ENCODE data around the gene LGR6. TPM values are rescaled to one million over a fixed set of nuclear protein-coding genes. Genes with fewer than 3 reads are reported as not detected.

The LGR6 gene
- total RNA-seq, 2 donors from 2014 or later = 0.21 TPM; not detected in 1

GRCh38 chr1:202311875-202312635 is 118.5 kb downstream of the LGR6 start:
- H3K4me3 Mint-ChIP-seq = no peak overlapping the region
- H3K27ac Mint-ChIP-seq = peak overlapping the region; percentile 61
- no peak for ATAC-seq (replicated peaks)
- H3K36me3 Mint-ChIP-seq (ENCODE audit: low read depth) = no peaks in the 10 kb centered on the region
- peaks cover 3% of the 10 kb centered on the region for H3K27me3 Mint-ChIP-seq
- H3K9me3 Mint-ChIP-seq = no peaks in the 10 kb centered on the region
- no peaks in the 10 kb centered on the region for H3K4me1 Mint-ChIP-seq

- no peaks in the 10 kb centered on the region for H3K36me3 Mint-ChIP-seq (ENCODE audit: low read depth)
- no peak overlapping the region for H3K4me3 Mint-ChIP-seq
- peak; percentile 85 for ATAC-seq (replicated peaks)
- no peaks in the 10 kb centered on the region for H3K9me3 Mint-ChIP-seq
- H3K27ac Mint-ChIP-seq = no peak overlapping the region
- no peaks in the 10 kb centered on the region for H3K4me1 Mint-ChIP-seq
- peaks cover 3% of the 10 kb centered on the region for H3K27me3 Mint-ChIP-seq
Observed at GRCh38 chr1:202315576-202316168, 122.1 kb downstream of the LGR6 start.

- H3K27ac Mint-ChIP-seq = no peak overlapping the region
- peaks cover 3% of the 10 kb centered on the region for H3K27me3 Mint-ChIP-seq
- ATAC-seq (replicated peaks) = no peak
- no peak overlapping the region for H3K4me3 Mint-ChIP-seq
- no peaks in the 10 kb centered on the region for H3K4me1 Mint-ChIP-seq
- H3K36me3 Mint-ChIP-seq (ENCODE audit: low read depth) = no peaks in the 10 kb centered on the region
- no peaks in the 10 kb centered on the region for H3K9me3 Mint-ChIP-seq
Observed at GRCh38 chr1:202316186-202316585, 122.6 kb downstream of the LGR6 start.

- ATAC-seq (replicated peaks) = no peak
- Mint-ChIP-seq H3K4me1 (no peaks in the 10 kb centered on the region), H3K27ac (no peak overlapping the region), H3K27me3 (peaks cover 3% of the 10 kb centered on the region), H3K9me3 (no peaks in the 10 kb centered on the region), H3K4me3 (no peak overlapping the region), H3K36me3 (ENCODE audit: low read depth) (no peaks in the 10 kb centered on the region)
Observed at GRCh38 chr1:202317941-202318925, 124.6 kb downstream of the LGR6 start.

- Mint-ChIP-seq H3K36me3 (ENCODE audit: low read depth) (no peaks in the 10 kb centered on the region), H3K27ac (peak overlapping the region; percentile 18), H3K9me3 (no peaks in the 10 kb centered on the region), H3K4me1 (no peaks in the 10 kb centered on the region), H3K4me3 (no peak overlapping the region), H3K27me3 (no peaks in the 10 kb centered on the region)
- peak; percentile 23 for ATAC-seq (replicated peaks)
Observed at GRCh38 chr1:202319381-202320080, 125.9 kb downstream of the LGR6 start.

- no peak for ATAC-seq (replicated peaks)
Observed at GRCh38 chr1:202320081-202320405, 126.4 kb downstream of the LGR6 start.

GRCh38 chr1:202323731-202324130 is 130.1 kb downstream of the LGR6 start:
- Mint-ChIP-seq H3K9me3 (no peaks in the 10 kb centered on the region), H3K4me1 (no peaks in the 10 kb centered on the region), H3K27me3 (no peaks in the 10 kb centered on the region), H3K4me3 (no peak overlapping the region), H3K27ac (no peak overlapping the region), H3K36me3 (ENCODE audit: low read depth) (no peaks in the 10 kb centered on the region)
- no peak for ATAC-seq (replicated peaks)

More at GRCh38 chr1:202320081-202320405, 126.4 kb downstream of the LGR6 start:
- H3K4me1 Mint-ChIP-seq = no peaks in the 10 kb centered on the region
- no peak overlapping the region for H3K4me3 Mint-ChIP-seq
- H3K36me3 Mint-ChIP-seq (ENCODE audit: low read depth) = no peaks in the 10 kb centered on the region
- H3K9me3 Mint-ChIP-seq = no peaks in the 10 kb centered on the region
- no peaks in the 10 kb centered on the region for H3K27me3 Mint-ChIP-seq
- H3K27ac Mint-ChIP-seq = no peak overlapping the region

- no peak overlapping the region for H3K4me3 Mint-ChIP-seq
- no peak overlapping the region for H3K27ac Mint-ChIP-seq
- no peaks in the 10 kb centered on the region for H3K4me1 Mint-ChIP-seq
- H3K27me3 Mint-ChIP-seq = no peaks in the 10 kb centered on the region
- no peak for ATAC-seq (replicated peaks)
- no peaks in the 10 kb centered on the region for H3K9me3 Mint-ChIP-seq
- peaks cover 4% of the 10 kb centered on the region for H3K36me3 Mint-ChIP-seq (ENCODE audit: low read depth)
Observed at GRCh38 chr1:202324646-202325045, 131.0 kb downstream of the LGR6 start.

- H3K27ac Mint-ChIP-seq = no peak overlapping the region
- H3K9me3 Mint-ChIP-seq = no peaks in the 10 kb centered on the region
- no peak overlapping the region for H3K4me3 Mint-ChIP-seq
- peaks cover 53% of the 10 kb centered on the region for H3K36me3 Mint-ChIP-seq (ENCODE audit: low read depth)
- no peaks in the 10 kb centered on the region for H3K4me1 Mint-ChIP-seq
- no peaks in the 10 kb centered on the region for H3K27me3 Mint-ChIP-seq
- no peak for ATAC-seq (replicated peaks)
Observed at GRCh38 chr1:202329891-202330290, 136.3 kb downstream of the LGR6 start.

- Mint-ChIP-seq H3K4me3 (no peak overlapping the region), H3K27me3 (no peaks in the 10 kb centered on the region), H3K4me1 (no peaks in the 10 kb centered on the region), H3K36me3 (ENCODE audit: low read depth) (peaks cover 78% of the 10 kb centered on the region), H3K9me3 (no peaks in the 10 kb centered on the region), H3K27ac (no peak overlapping the region)
- no peak for ATAC-seq (replicated peaks)
Observed at GRCh38 chr1:202333861-202334260, 140.3 kb downstream of the LGR6 start.

- peak overlapping the region; percentile 33 for H3K4me3 Mint-ChIP-seq
- H3K27ac Mint-ChIP-seq = peak overlapping the region; percentile 8
- H3K27me3 Mint-ChIP-seq = no peaks in the 10 kb centered on the region
- no peak for ATAC-seq (replicated peaks)
- H3K36me3 Mint-ChIP-seq (ENCODE audit: low read depth) = peaks cover 12% of the 10 kb centered on the region
- H3K4me1 Mint-ChIP-seq = peaks cover 12% of the 10 kb centered on the region
- H3K9me3 Mint-ChIP-seq = no peaks in the 10 kb centered on the region
Observed at GRCh38 chr1:202343652-202344349, 150.2 kb downstream of the LGR6 start.

- no peaks in the 10 kb centered on the region for H3K27me3 Mint-ChIP-seq
- H3K4me1 Mint-ChIP-seq = peaks cover 16% of the 10 kb centered on the region
- no peaks in the 10 kb centered on the region for H3K36me3 Mint-ChIP-seq (ENCODE audit: low read depth)
- no peaks in the 10 kb centered on the region for H3K9me3 Mint-ChIP-seq
- H3K27ac Mint-ChIP-seq = peak overlapping the region; percentile 96
- H3K4me3 Mint-ChIP-seq = peak overlapping the region; percentile 86
- ATAC-seq (replicated peaks) = no peak
Observed at GRCh38 chr1:202348005-202348508, 154.5 kb downstream of the LGR6 start.

GRCh38 chr1:202348509-202349205 is 155.1 kb downstream of the LGR6 start, which contains the start of gene PPP1R12B:
Gene PPP1R12B, plus strand, starts transcription at chr1:202348699. Its CDS starts 153 bp downstream, at chr1:202348852.
- peak; percentile 99 for ATAC-seq (replicated peaks)
- no peaks in the 10 kb centered on the region for H3K9me3 Mint-ChIP-seq
- H3K36me3 Mint-ChIP-seq (ENCODE audit: low read depth) = no peaks in the 10 kb centered on the region
- peak within 1 kb of the TSS; percentile 86 for H3K4me3 Mint-ChIP-seq
- H3K4me1 Mint-ChIP-seq = peaks cover 16% of the 10 kb centered on the region
- H3K27ac Mint-ChIP-seq = peak within 1 kb of the TSS; percentile 96
- H3K27me3 Mint-ChIP-seq = no peaks in the 10 kb centered on the region
